H9 (cell line): ENCODE data around the gene STAB1. TPM values are rescaled to one million over a fixed set of nuclear protein-coding genes. Genes with fewer than 3 reads are reported as not detected.

Source experiments
- DNase-seq: peaks from one replicate; pipeline ENCODE4 v3.0.0-alpha.2; 2017
- H2AFZ ChIP-seq: one replicate; pipeline ENCODE4 v1.6.1; 2013; ENCODE audit warnings: mild to moderate bottlenecking, low read length, control low read depth, moderate library complexity
- H2AK5ac ChIP-seq: 2 replicates; pipeline ENCODE4 v1.6.1; 2013; ENCODE audit warnings: low read length, control low read depth, mixed read lengths; ENCODE audit not compliant: insufficient read length
- H2BK120ac ChIP-seq: one replicate; pipeline ENCODE4 v1.6.1; 2013; ENCODE audit warnings: low read depth, mild to moderate bottlenecking, low read length, control low read depth, inconsistent platforms; ENCODE audit not compliant: poor library complexity, severe bottlenecking
- H2BK12ac ChIP-seq: 2 replicates; pipeline ENCODE4 v1.6.1; 2013; ENCODE audit warnings: low read length, control low read depth, mixed read lengths, low read depth; ENCODE audit not compliant: insufficient read length
- H2BK15ac ChIP-seq: 2 replicates; pipeline ENCODE4 v1.6.1; 2013; ENCODE audit warnings: low read depth, low read length, control low read depth
- H2BK20ac ChIP-seq: one replicate; pipeline ENCODE4 v1.6.1; 2013; ENCODE audit warnings: low read depth, mild to moderate bottlenecking, low read length, control low read depth, inconsistent platforms; ENCODE audit not compliant: poor library complexity, severe bottlenecking
- H2BK5ac ChIP-seq: 2 replicates; pipeline ENCODE4 v1.6.1; 2013; ENCODE audit warnings: low read length, control low read depth, mixed read lengths; ENCODE audit not compliant: insufficient read length
- H3K14ac ChIP-seq: 2 replicates; pipeline ENCODE4 v1.6.1; 2013; ENCODE audit warnings: low read length, control low read depth; ENCODE audit not compliant: insufficient read depth
- H3K18ac ChIP-seq: 2 replicates; pipeline ENCODE4 v1.6.1; 2013; ENCODE audit warnings: low read depth, mild to moderate bottlenecking, mixed read lengths, low read length, control low read depth; ENCODE audit not compliant: insufficient read length
- H3K23ac ChIP-seq: 2 replicates; pipeline ENCODE4 v1.6.1; 2013; ENCODE audit warnings: low read length, control low read depth, mixed read lengths, low read depth; ENCODE audit not compliant: insufficient read length
- H3K23me2 ChIP-seq: 2 replicates; pipeline ENCODE4 v1.6.1; 2013; ENCODE audit warnings: low read depth, mild to moderate bottlenecking, mixed read lengths, low read length, control low read depth; ENCODE audit not compliant: insufficient read length, poor library complexity, severe bottlenecking
- H3K27ac ChIP-seq: 2 replicates; pipeline ENCODE4 v1.5.1; 2013; ENCODE audit warnings: low read length, control low read depth, mixed read lengths, low read depth; ENCODE audit not compliant: insufficient read length
- H3K27me3 ChIP-seq: 2 replicates; pipeline ENCODE4 v1.6.1; 2013; ENCODE audit warnings: low read length, control low read depth, inconsistent platforms; ENCODE audit not compliant: insufficient read depth
- H3K4ac ChIP-seq: 2 replicates; pipeline ENCODE4 v1.6.1; 2013; ENCODE audit warnings: low read depth, mild to moderate bottlenecking, control low read depth, inconsistent platforms, low read length, moderate library complexity
- H3K4me1 ChIP-seq: 2 replicates; pipeline ENCODE4 v1.6.1; 2013; ENCODE audit warnings: low read length, control low read depth, inconsistent platforms; ENCODE audit not compliant: insufficient read depth
- H3K4me2 ChIP-seq: 2 replicates; pipeline ENCODE4 v1.6.1; 2013; ENCODE audit warnings: low read length, control low read depth, mixed read lengths; ENCODE audit not compliant: insufficient read length, insufficient read depth
- H3K56ac ChIP-seq: 2 replicates; pipeline ENCODE4 v1.6.1; 2013; ENCODE audit warnings: low read depth, mild to moderate bottlenecking, mixed read lengths, low read length, control low read depth; ENCODE audit not compliant: insufficient read length
- H3K79me1 ChIP-seq: 2 replicates; pipeline ENCODE4 v1.6.1; 2013; ENCODE audit warnings: low read depth, mild to moderate bottlenecking, moderate library complexity, low read length, control low read depth, inconsistent platforms; ENCODE audit not compliant: insufficient read depth, poor library complexity, severe bottlenecking
- H3K79me2 ChIP-seq: 2 replicates; pipeline ENCODE4 v1.6.1; 2013; ENCODE audit warnings: low read length, control low read depth, inconsistent platforms; ENCODE audit not compliant: insufficient read depth
- H3K9ac ChIP-seq: 2 replicates; pipeline ENCODE4 v1.6.1; 2013; ENCODE audit warnings: low read length, control low read depth, mixed read lengths; ENCODE audit not compliant: insufficient read length; ENCODE audit errors: extremely low read depth
- H3K9me3 ChIP-seq: one replicate; pipeline ENCODE4 v1.6.1; 2013; ENCODE audit warnings: low read depth, low read length, inconsistent platforms; ENCODE audit not compliant: control insufficient read depth
- H3T11ph ChIP-seq: one replicate; pipeline ENCODE4 v1.6.1; 2013; ENCODE audit warnings: mild to moderate bottlenecking, low read length, control low read depth, inconsistent platforms
- H4K20me1 ChIP-seq: one replicate; pipeline ENCODE4 v1.6.1; 2013; ENCODE audit not compliant: control insufficient read depth, insufficient read length, insufficient read depth
- H4K5ac ChIP-seq: 2 replicates; pipeline ENCODE4 v1.6.1; 2013; ENCODE audit warnings: low read depth, mild to moderate bottlenecking, mixed read lengths, low read length, control low read depth; ENCODE audit not compliant: insufficient read length
- H4K8ac ChIP-seq: replicated peaks from 2 replicates; pipeline ENCODE4 v1.6.1; 2013; ENCODE audit warnings: low read length, control low read depth, mixed read lengths, low read depth; ENCODE audit not compliant: insufficient read length
- H4K91ac ChIP-seq: 2 replicates; pipeline ENCODE4 v1.6.1; 2013; ENCODE audit warnings: low read depth, mild to moderate bottlenecking, moderate library complexity, mixed read lengths, low read length, control low read depth; ENCODE audit not compliant: insufficient read length
- H3K27ac Mint-ChIP-seq, 3 experiments: 2 replicates in 2 of 3; 3 replicates in 1 of 3; pipeline ENCODE4 v1.8.0; 2020 to 2021; ENCODE audit warnings: mixed read lengths in 3 of 3, mild to moderate bottlenecking in 1 of 3, moderate library complexity in 1 of 3
- H3K27me3 Mint-ChIP-seq: 2 replicates; pipeline ENCODE4 v1.8.0; 2021; ENCODE audit warnings: low read depth, mild to moderate bottlenecking, moderate library complexity, mixed read lengths
- H3K36me3 Mint-ChIP-seq, 3 experiments: 2 replicates in 2 of 3; 3 replicates in 1 of 3; pipeline ENCODE4 v1.8.0; 2020 to 2021; ENCODE audit warnings: low read depth in 3 of 3, mixed read lengths in 3 of 3; ENCODE audit not compliant: insufficient read depth in 1 of 3
- H3K4me1 Mint-ChIP-seq, 2 experiments: 2 replicates each; pipeline ENCODE4 v1.8.0; 2020; ENCODE audit warnings: mixed read lengths in 2 of 2
- H3K4me3 Mint-ChIP-seq, 2 experiments: 2 replicates in 1 of 2; 3 replicates in 1 of 2; pipeline ENCODE4 v1.8.0; 2020 to 2021; ENCODE audit warnings: mild to moderate bottlenecking in 2 of 2, mixed read lengths in 2 of 2, moderate library complexity in 1 of 2
- H3K9me3 Mint-ChIP-seq, 2 experiments: 2 replicates in 1 of 2; 3 replicates in 1 of 2; pipeline ENCODE4 v1.8.0; 2020; ENCODE audit warnings: mild to moderate bottlenecking in 2 of 2, mixed read lengths in 2 of 2, moderate library complexity in 1 of 2
- CTCF ChIP-seq: fragments of 200-600 bp; sonication (generic); conservative IDR thresholded peaks from 3 replicates; pipeline ENCODE4 v1.8.0; 2021; ENCODE audit warnings: antibody characterized with exemption, mild to moderate bottlenecking
- WGBS: extraction: QIAGEN DNeasy Blood & Tissue Kit; methylation state at CpG from one replicate; pipeline ENCODE4 v1.1.7; 2013; ENCODE audit warnings: missing lambda C conversion rate, low lambda C conversion rate, mixed read lengths; ENCODE audit not compliant: insufficient read length; ENCODE audit errors: extremely low coverage; 5-methylcytosine and 5-hydroxymethylcytosine counted together
- total RNA-seq: library from RNA; stranded (reverse); gene quantifications from 2 replicates; pipeline ENCODE4 v1.2.1, GENCODE V29; 2021

STAB1 gene
- total RNA-seq, 1 experiment from 2014 or later = 1.5 TPM

- no peaks in the 10 kb centered on the region; the same call in 1 of the 2 replicates for H3K4me1 ChIP-seq
- H2BK12ac ChIP-seq = no peak overlapping the region
- peaks cover 4% of the 10 kb centered on the region for H3K23me2 ChIP-seq
- peaks cover 4% of the 10 kb centered on the region; the same call in 1 of the 2 replicates for H3K79me2 ChIP-seq
- H3K27ac ChIP-seq = no peak overlapping the region
- H3K9ac ChIP-seq = no peak overlapping the region
- H4K5ac ChIP-seq = no peak overlapping the region
- no peak for DNase-seq
- H4K20me1 ChIP-seq = no peaks in the 10 kb centered on the region
- Mint-ChIP-seq H3K27ac (peak overlapping the region in 2 of 3 experiments; percentile 59 to 89; a peak in 3 of 7 replicates), H3K4me3 (peak overlapping the region; percentile 89 to 96), H3K27me3 (no peaks in the 10 kb centered on the region; the same call in 1 of the 2 replicates), H3K36me3 (peaks cover 14 to 28% (median 27%) of the 10 kb centered on the region in 3 experiments), H3K9me3 (no peaks in the 10 kb centered on the region), H3K4me1 (peaks cover 36 to 57% of the 10 kb centered on the region in 2 experiments)
- no peak overlapping the region for H2AK5ac ChIP-seq
- no peak overlapping the region for H2AFZ ChIP-seq
- H3T11ph ChIP-seq = no peak overlapping the region
- no peak overlapping the region for H2BK20ac ChIP-seq
- TF ChIP-seq CTCF = no peak
- peaks cover 5% of the 10 kb centered on the region for H3K79me1 ChIP-seq
- no peak overlapping the region for H3K4ac ChIP-seq
- H3K14ac ChIP-seq = no peak overlapping the region
- no peak overlapping the region for H4K91ac ChIP-seq
- no peak overlapping the region for H2BK5ac ChIP-seq
- no peak overlapping the region for H3K56ac ChIP-seq
- no peak overlapping the region for H4K8ac ChIP-seq
- H3K4me2 ChIP-seq = peak overlapping the region; percentile 54
- WGBS = no CpG with 5 or more reads among the region's 11 CpGs
- H3K23ac ChIP-seq = no peak overlapping the region
- H3K9me3 ChIP-seq = no peaks in the 10 kb centered on the region
- no peaks in the 10 kb centered on the region for H3K27me3 ChIP-seq
- no peak overlapping the region for H2BK120ac ChIP-seq
- H3K18ac ChIP-seq = peak overlapping the region; percentile 8
- no peak overlapping the region for H2BK15ac ChIP-seq
Measured at GRCh38 chr3:52454938-52455282, 40.2 kb upstream of the STAB1 start.
